ENCODE data around the gene CADPS2. TPM values are rescaled to one million over a fixed set of nuclear protein-coding genes. Genes with fewer than 3 reads are reported as not detected.

CADPS2 gene
- total and polyA plus RNA-seq, 2 of the 8 experiments (the other 6 are each of a cell fraction or from before 2014, with no cell fraction given): 8.9 to 22.3 TPM

GRCh38 chr7:122303531-122304318, 582.5 kb downstream of the CADPS2 start (continued):
- TF ChIP-seq CHD7 (IDR thresholded peaks at IDR 0.05; ENCODE audit: insufficient replicate concordance, low read length) (no peak), BACH1 (IDR thresholded peaks at IDR 0.05; ENCODE audit: low read length) (no peak), POLR2AphosphoS5 (IDR thresholded peaks at IDR 0.05; ENCODE audit: low read depth, low read length) (no peak), SP4 (IDR thresholded peaks at IDR 0.05; ENCODE audit: low read length) (no peak), EP300 (IDR thresholded peaks at IDR 0.05; ENCODE audit: borderline replicate concordance in 1 of 2, low read depth in 2 of 2, low read length in 2 of 2) (0 out of 3 replicates have a peak, but pooled peaks of 1 of the 2 experiments have one; percentile 9)

All from H1 (cell line).